GM23248 (cell line): ENCODE data around the gene COL27A1. TPM values are rescaled to one million over a fixed set of nuclear protein-coding genes. Genes with fewer than 3 reads are reported as not detected.
A peak's percentile ranks its signal among the peaks of the same experiment; 100 is the strongest.

Experiments used
- DNase-seq: peaks from one replicate; pipeline ENCODE4 v3.0.0-alpha.2; 2015
- H2AFZ ChIP-seq: fragments of 200-600 bp; sonication (generic); 2 replicates; pipeline ENCODE4 v1.6.1; 2016; ENCODE audit warnings: antibody characterized with exemption
- H3F3A ChIP-seq: fragments of 200-600 bp; sonication (generic); 2 replicates; pipeline ENCODE4 v1.6.1; 2016; ENCODE audit warnings: mild to moderate bottlenecking, antibody characterized with exemption, mixed run types; ENCODE audit not compliant: insufficient read depth
- H3K27ac ChIP-seq: fragments of 200-600 bp; sonication (generic); 2 replicates; pipeline ENCODE4 v1.5.1; 2016; ENCODE audit warnings: mild to moderate bottlenecking
- H3K27me3 ChIP-seq: fragments of 200-600 bp; sonication (generic); replicated peaks from 2 replicates; pipeline ENCODE4 v1.6.1; 2016; ENCODE audit warnings: mild to moderate bottlenecking; ENCODE audit not compliant: insufficient read depth
- H3K36me3 ChIP-seq: fragments of 200-600 bp; sonication (generic); 2 replicates; pipeline ENCODE4 v1.6.1; 2016; ENCODE audit warnings: low read depth, mild to moderate bottlenecking
- H3K4me1 ChIP-seq: fragments of 200-600 bp; sonication (generic); 2 replicates; pipeline ENCODE4 v1.6.1; 2016; ENCODE audit warnings: mild to moderate bottlenecking; ENCODE audit not compliant: insufficient read depth
- H3K4me2 ChIP-seq: fragments of 200-600 bp; sonication (generic); one replicate; pipeline ENCODE4 v1.6.1; 2016; ENCODE audit warnings: mild to moderate bottlenecking; ENCODE audit not compliant: unreplicated experiment
- H3K4me3 ChIP-seq: fragments of 200-600 bp; sonication (generic); 2 replicates; pipeline ENCODE4 v1.5.1; 2016; ENCODE audit warnings: mild to moderate bottlenecking
- H3K79me2 ChIP-seq: fragments of 200-600 bp; sonication (generic); 2 replicates; pipeline ENCODE4 v1.6.1; 2016; ENCODE audit warnings: mild to moderate bottlenecking; ENCODE audit not compliant: insufficient read depth
- H3K9ac ChIP-seq: fragments of 200-600 bp; sonication (generic); 2 replicates; pipeline ENCODE4 v1.6.1; 2016; ENCODE audit warnings: mild to moderate bottlenecking
- H3K9me2 ChIP-seq: fragments of 200-600 bp; sonication (generic); 2 replicates; pipeline ENCODE4 v1.6.1; 2016; ENCODE audit warnings: mixed run types, mild to moderate bottlenecking, moderate library complexity; ENCODE audit not compliant: insufficient read depth
- H3K9me3 ChIP-seq: fragments of 200-600 bp; sonication (generic); one replicate; pipeline ENCODE4 v1.6.1; 2017; ENCODE audit warnings: low read depth
- H4K20me1 ChIP-seq: fragments of 200-600 bp; sonication (generic); 2 replicates; pipeline ENCODE4 v1.6.0; 2016; ENCODE audit not compliant: insufficient read depth
- EZH2 ChIP-seq: fragments of 200-600 bp; sonication (generic); IDR thresholded peaks from 2 replicates; pipeline ENCODE4 v1.6.1; 2018; ENCODE audit warnings: antibody characterized with exemption, mild to moderate bottlenecking; ENCODE audit not compliant: insufficient read depth, poor library complexity, severe bottlenecking
- EZH2phosphoT487 ChIP-seq: fragments of 200-600 bp; sonication (generic); IDR thresholded peaks from 2 replicates; pipeline ENCODE4 v1.6.1; 2018; ENCODE audit warnings: antibody characterized with exemption, moderate library complexity, mild to moderate bottlenecking, low read depth; ENCODE audit not compliant: insufficient read depth
- WGBS, 2 experiments: methylation state at CpG; one replicate each; pipeline ENCODE4 v1.1.6; 2015 to 2017; ENCODE audit warnings: low lambda C conversion rate in 2 of 2, low coverage in 1 of 2; ENCODE audit errors: missing lambda C conversion rate in 2 of 2; 5-methylcytosine and 5-hydroxymethylcytosine counted together
- in situ Hi-C: fragments of 300-500 bp; cut with MboI; formaldehyde crosslinking; loops from 2 replicates; pipeline ENCODE4 v1.15.0; 2020
- polyA plus RNA-seq: library from polyadenylated mRNA; unstranded; fragments of >200 nt; fragmentation: Nextera tagmentation; extraction: Ambion mirVana; gene quantifications from 2 replicates; pipeline ENCODE4 v1.2.1, GENCODE V29; 2016
- total RNA-seq: library from RNA; depleted of rRNA; stranded (reverse); fragments of >200 nt; shearing (Covaris generic); gene quantifications from 2 replicates; pipeline ENCODE4 v1.2.3, GENCODE V29; 2014

The COL27A1 gene
- total and polyA plus RNA-seq, 2 experiments from 2014 or later: 1.6 to 2.3 TPM

GRCh38 chr9:114336699-114337395, 181.5 kb downstream of the COL27A1 start:
- Histone ChIP-seq H3K27me3 (no peaks in the 10 kb centered on the region), H3K9me2 (no peaks in the 10 kb centered on the region), H3K9ac (no peak overlapping the region), H3K79me2 (no peaks in the 10 kb centered on the region), H3K36me3 (no peaks in the 10 kb centered on the region), H3K4me2 (no peak overlapping the region), H3K27ac (no peak overlapping the region), H3F3A (no peaks in the 10 kb centered on the region), H3K4me1 (no peaks in the 10 kb centered on the region), H3K9me3 (no peaks in the 10 kb centered on the region), H4K20me1 (no peaks in the 10 kb centered on the region), H3K4me3 (no peak overlapping the region), H2AFZ (no peak overlapping the region)
- TF ChIP-seq EZH2 (no peak), EZH2phosphoT487 (no peak)
- no peak for DNase-seq
- 87 to 88% methylated on average over 23 of the region's 23 CpGs for WGBS, 2 experiments
- in situ Hi-C loops: no loop called here

- 86 to 92% methylated on average over 2 of the region's 2 CpGs for WGBS, 2 experiments
- Histone ChIP-seq H3K4me2 (no peak overlapping the region), H3K4me1 (no peaks in the 10 kb centered on the region), H2AFZ (no peak overlapping the region), H4K20me1 (no peaks in the 10 kb centered on the region), H3F3A (no peaks in the 10 kb centered on the region), H3K79me2 (no peaks in the 10 kb centered on the region), H3K9me2 (no peaks in the 10 kb centered on the region), H3K36me3 (peaks cover 4% of the 10 kb centered on the region; the same call in 1 of the 2 replicates), H3K27ac (no peak overlapping the region), H3K27me3 (no peaks in the 10 kb centered on the region), H3K9me3 (no peaks in the 10 kb centered on the region), H3K9ac (no peak overlapping the region), H3K4me3 (no peak overlapping the region)
- no peak for TF ChIP-seq EZH2
- in situ Hi-C loops: no loop called here
- DNase-seq: no peak
Measured at GRCh38 chr9:114338187-114338586, 182.8 kb downstream of the COL27A1 start.

- no peaks in the 10 kb centered on the region for H3K4me1 ChIP-seq
- WGBS, 2 experiments: 63 to 66% methylated on average over 16 of the region's 16 CpGs
- DNase-seq: peak; percentile 77
- H3K36me3 ChIP-seq: peaks cover 5% of the 10 kb centered on the region; the same call in 1 of the 2 replicates
- no peak overlapping the region for H3K4me3 ChIP-seq
- no peaks in the 10 kb centered on the region for H3K9me3 ChIP-seq
- TF ChIP-seq EZH2: no peak
- no peak overlapping the region for H3K27ac ChIP-seq
- no peak overlapping the region for H3K9ac ChIP-seq
- no peaks in the 10 kb centered on the region for H4K20me1 ChIP-seq
- no peaks in the 10 kb centered on the region for H3K79me2 ChIP-seq
- no peaks in the 10 kb centered on the region for H3F3A ChIP-seq
- no peak overlapping the region for H2AFZ ChIP-seq
- no peaks in the 10 kb centered on the region for H3K9me2 ChIP-seq
- in situ Hi-C loops: no loop called here
- H3K4me2 ChIP-seq: no peak overlapping the region
- H3K27me3 ChIP-seq: no peaks in the 10 kb centered on the region
Measured at GRCh38 chr9:114339130-114339908, 184.0 kb downstream of the COL27A1 start.

GRCh38 chr9:114341152-114341830, 186.0 kb downstream of the COL27A1 start:
- no peak overlapping the region for H3K4me2 ChIP-seq
- in situ Hi-C loops: no loop called here
- H3K27ac ChIP-seq: no peak overlapping the region
- peaks cover 15% of the 10 kb centered on the region; the same call in 1 of the 2 replicates for H3K36me3 ChIP-seq
- 85 to 87% methylated on average over 9 to 12 of the region's 12 CpGs for WGBS, 2 experiments
- no peaks in the 10 kb centered on the region for H3F3A ChIP-seq
- H3K27me3 ChIP-seq: no peaks in the 10 kb centered on the region
- no peak for TF ChIP-seq EZH2
- no peak for TF ChIP-seq EZH2phosphoT487
- H3K9me2 ChIP-seq: no peaks in the 10 kb centered on the region
- no peak overlapping the region for H3K4me3 ChIP-seq
- no peaks in the 10 kb centered on the region for H3K9me3 ChIP-seq
- no peak overlapping the region for H2AFZ ChIP-seq
- H3K9ac ChIP-seq: no peak overlapping the region
- no peak for DNase-seq
- no peaks in the 10 kb centered on the region for H4K20me1 ChIP-seq
- no peaks in the 10 kb centered on the region for H3K4me1 ChIP-seq
- no peaks in the 10 kb centered on the region for H3K79me2 ChIP-seq
